Epidermal melanocyte (primary cell): Measurements from ENCODE around the gene RPL27A.

Experiments used
- DNase-seq: peaks from one replicate; pipeline ENCODE4 v3.0.0; 2011; ENCODE audit warnings: low spot score; ENCODE audit not compliant: insufficient read length

RPL27A gene

DNA sequence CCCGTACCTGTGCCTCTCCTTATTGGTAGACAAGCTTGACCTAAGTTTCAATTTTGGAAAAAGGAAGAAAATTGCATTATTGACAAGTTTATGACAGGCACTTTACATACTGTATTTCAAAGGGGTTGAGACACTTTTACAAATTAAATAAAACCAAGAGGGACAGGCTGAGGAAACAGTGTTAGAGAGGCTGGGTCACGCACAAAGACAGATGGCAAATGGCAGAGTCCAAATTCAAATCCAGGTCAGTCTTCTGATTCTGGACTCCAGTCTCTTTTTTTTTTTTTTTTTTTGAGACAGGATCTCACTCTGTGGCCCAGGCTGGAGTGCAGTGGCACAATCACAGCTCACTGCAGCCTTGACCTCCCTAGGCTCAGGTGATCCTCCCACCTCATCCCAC is 10.2 kb upstream of the RPL27A start:
- DNase-seq = no peak

DNA sequence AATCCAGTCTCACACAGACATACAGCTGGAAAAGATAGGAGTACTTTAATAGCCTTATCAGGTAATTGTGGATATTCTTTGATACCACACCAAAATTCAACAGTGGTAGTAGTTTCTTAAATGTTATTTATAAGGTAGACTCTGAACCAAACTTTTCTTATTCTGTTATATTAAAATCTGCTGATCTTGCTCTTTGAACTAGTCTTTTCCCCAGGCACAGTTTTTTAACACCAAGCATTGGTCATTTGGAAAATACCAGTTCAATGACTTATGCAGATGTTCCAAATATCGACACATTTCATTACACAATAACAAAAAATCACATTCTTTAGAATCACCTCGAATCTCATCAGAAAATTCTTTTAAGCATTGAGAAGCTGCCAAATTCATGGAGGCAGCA is 7.7 kb upstream of the RPL27A start:
- no peak for DNase-seq

DNA sequence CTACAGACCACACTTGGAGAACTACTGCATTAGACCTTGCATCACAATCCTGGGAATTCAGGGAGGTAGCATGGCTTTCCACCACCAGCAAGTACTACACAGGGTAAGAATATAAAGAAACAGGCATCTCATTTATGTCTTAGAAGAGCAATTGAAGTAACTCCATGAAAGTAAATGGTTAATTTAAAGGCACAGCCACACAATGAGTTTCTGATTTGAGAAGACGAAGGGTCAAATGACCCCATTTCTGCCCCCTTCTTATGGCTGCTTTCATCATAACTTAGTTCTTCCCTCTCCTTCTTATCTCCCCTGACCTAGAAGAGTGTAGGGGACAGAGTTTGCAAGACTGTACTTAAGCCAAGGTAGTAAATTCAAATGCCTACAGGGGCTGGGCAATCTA is 6.1 kb upstream of the RPL27A start:
- no peak for DNase-seq

DNA sequence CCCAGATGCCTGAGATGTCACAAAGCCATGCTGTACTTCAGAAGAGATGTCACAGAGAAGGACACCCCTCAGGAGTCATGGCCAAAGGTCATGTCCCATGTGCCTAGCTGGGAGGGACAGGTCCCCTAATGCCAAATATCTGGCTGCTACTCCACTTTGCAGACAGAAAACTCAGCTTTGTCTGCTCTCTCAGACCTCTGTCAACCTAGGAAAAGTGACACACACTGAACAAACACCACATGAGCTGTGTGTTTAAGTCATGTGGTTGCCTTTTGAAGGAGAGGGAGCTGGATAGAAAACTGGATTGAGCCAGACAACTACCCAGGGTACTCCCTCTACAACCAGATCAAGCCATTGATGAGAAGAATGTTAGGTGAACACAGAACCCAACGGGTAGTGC is 3.6 kb upstream of the RPL27A start:
- DNase-seq = no peak

DNA sequence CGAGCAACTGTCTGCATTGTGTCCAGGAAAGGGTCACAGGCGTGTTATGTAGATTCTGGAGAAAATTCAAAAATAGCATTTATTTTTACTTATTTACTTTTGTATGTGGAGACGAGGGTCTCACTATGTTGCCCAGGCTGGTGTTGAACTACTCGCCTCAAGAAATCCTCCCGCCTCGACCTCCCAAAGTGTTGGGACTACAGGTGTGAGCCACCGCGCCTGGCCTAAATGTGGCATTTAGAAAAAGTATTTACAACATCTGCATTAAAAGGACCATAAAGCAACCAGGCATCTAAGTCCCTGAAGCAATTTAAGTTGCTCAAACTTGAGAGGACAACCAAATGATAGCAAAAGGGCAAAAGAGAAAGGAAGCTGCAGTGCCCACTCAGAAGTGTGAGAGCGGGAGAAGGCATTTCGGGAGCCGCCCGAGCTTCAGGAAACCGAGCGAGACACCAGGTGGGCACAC is 722 bp upstream of the RPL27A start:
- DNase-seq = no peak

DNA sequence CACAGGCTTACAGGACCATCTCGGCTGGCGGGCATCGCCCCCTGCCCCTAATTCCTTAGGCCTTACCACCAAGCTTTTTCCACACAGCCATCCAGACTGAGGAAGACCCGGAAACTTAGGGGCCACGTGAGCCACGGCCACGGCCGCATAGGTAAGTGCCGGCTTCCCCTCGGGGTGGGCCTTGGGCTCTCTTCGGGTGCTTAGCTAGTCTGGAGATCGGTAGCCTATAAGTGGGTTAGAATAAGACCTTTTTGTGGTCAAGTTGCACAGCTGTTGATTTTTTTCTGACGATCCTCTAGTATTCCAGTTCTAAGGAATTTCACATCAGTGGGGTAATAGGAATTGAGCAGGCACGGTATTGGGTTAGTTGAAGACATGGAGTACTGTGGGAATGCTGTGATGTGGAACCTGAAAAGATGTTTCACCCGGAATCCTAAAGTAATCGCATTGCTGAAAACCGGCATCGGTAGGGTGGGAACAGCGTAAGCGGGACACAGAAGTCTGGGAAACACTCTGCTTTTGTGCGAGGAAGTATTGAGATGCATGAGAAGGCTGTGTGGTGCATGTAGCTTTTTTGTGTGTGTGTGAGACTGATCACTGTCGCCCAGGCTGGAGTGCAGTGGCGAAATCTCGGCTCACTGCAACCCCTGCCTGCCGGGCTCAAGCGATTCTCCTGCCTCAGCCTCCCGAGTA is 669 bp downstream of the RPL27A start:
- DNase-seq = no peak

DNA sequence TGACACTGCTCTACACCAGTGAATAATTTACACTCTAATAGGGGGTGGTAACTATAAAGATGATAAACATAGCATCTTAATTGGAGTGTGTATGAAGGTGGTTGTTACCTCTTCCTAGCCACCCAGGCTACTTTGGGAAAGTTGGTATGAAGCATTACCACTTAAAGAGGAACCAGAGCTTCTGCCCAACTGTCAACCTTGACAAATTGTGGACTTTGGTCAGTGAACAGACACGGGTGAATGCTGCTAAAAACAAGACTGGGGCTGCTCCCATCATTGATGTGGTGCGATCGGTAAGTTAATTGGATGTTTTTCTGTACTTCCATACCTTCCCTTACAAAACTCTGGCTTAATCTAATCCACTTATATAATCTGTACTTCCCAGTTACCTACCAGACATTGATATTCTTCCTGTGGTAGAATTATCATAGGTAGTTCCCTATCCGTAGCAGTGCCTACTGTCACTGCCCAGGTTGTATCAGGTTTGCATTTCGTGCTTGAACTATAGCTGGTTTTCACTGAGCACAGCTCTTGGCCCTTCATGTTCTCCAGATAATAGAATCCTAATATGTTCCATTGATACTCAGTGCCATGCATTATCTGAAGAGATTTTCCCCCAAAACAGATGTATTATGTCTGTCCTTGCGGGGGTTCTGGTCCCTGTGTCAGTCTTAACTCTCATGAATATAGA is 2.2 kb downstream of the RPL27A start:
- DNase-seq = no peak

DNA sequence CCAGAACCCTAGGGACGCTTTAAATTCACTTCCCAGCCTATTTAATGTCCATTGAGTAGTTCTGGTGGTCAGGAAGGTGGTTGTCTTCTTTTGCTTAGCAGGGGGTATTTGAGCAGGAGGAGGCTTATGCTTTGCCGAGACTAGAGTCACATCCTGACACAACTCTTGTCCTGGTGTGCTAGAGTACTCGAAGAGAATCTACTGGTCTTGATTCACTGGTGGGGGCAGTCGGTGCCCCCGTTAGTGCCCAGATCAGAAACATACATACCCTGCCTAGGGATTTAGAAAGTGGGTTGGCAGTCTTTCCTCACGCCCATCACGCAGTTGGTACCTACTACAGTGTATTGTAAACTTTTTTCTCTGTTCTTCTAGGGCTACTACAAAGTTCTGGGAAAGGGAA is 2.7 kb downstream of the RPL27A start:
- DNase-seq = no peak

DNA sequence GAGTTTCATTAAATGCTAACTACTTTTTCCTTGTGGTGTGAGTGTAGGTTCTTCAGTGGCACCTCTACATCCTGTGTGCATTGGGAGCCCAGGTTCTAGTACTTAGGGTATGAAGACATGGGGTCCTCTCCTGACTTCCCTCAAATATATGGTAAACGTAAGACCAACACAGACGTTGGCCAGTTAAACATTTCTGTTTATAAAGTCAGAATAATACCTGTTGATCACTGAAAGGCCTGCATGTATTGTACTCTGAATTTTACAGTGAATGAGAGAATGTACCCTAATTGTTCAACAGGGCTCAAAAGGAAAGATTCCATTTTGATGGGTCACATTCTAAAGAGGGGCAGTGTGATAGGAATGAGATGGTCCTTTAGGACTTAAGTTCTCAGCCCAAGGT is 3.2 kb downstream of the RPL27A start:
- no peak for DNase-seq

DNA sequence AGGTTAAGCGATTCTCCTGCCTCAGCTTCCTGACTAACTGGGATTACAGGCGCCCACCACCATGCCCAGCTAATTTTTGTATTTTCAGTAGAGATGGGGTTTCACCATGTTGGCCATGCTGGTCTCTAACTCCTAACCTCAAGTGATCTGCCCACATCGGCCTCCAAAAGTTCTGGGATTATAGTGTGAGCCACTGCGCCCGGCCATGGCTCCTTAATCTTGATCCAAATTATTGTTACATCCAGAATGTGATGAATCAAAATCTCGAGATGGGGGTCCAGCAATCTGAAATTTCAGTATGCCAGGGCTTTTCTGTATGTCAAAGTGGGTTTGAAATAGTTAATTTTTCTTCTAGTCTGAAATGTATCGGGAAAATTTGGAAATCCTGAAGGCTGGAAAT is 3.7 kb downstream of the RPL27A start:
- DNase-seq = no peak

DNA sequence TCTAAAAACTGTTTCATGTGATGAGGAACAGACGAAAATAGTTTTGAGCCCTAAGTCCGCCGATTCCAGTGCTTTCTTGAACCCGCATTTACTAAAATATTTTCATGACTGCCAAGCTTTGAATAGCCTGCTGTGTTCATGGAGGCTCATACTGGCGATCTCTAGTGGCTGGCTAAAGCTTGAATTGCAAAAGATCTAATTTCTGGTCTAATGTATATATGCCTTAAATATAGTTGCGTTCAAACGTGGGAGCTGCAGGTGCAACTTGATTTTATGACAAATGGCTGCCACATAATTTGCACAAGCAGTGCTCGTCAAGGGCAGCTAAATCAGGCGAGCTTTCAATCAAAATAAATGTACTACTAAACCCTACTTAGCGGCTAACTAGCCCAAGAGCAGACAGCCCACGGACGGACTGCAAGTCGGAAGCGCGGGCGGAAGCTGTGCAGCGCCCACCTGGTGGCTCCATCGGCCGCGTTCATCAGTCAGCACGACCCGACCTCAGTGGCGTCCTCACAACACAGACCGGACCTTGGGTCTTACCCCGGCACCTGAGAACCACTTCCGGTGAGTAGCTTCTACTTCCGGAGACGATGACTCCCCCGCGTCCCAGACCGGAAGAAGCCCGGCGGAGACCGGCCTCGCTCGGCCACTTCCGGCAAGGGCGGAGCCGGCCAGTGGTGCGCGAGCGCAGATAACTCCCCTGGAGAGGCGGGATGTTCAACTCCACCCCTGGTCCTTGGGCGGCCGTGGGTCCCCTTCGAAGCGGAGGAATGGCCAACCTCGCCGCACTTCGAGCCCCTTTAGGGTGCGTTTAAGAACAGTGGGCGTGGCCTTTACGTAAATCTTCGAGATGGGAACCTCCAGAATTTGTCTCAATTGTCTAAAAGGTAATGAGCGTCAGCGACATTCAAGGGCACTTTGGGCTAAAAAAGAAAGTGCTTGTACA is 6.1 kb downstream of the RPL27A start:
- DNase-seq = peak; percentile 90

DNA sequence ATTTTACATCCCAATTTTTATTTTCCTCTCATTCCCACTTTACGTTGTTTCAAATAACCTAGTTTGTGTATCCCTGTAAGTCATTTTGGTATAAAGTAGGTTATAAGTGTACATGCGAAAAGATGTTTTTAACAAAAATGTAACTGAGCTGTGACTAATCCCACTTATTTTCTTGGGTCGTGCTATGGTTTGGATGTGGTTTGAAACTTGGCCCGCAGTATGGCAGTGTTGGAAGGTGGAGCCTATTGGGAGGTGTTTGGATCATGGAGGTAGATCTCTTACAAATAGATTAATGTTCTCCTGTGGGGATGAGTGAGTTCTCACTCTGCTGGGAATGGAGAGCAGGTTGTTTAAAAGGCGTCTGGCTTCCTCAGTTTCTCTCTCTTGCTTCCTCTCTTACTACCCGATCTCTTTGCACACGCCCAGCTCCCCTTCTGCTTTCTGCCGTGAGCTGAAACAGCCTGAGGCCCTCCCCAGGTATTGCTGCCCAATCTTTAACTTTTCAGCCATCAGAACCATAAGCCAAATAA is 7.2 kb downstream of the RPL27A start:
- no peak for DNase-seq

DNA sequence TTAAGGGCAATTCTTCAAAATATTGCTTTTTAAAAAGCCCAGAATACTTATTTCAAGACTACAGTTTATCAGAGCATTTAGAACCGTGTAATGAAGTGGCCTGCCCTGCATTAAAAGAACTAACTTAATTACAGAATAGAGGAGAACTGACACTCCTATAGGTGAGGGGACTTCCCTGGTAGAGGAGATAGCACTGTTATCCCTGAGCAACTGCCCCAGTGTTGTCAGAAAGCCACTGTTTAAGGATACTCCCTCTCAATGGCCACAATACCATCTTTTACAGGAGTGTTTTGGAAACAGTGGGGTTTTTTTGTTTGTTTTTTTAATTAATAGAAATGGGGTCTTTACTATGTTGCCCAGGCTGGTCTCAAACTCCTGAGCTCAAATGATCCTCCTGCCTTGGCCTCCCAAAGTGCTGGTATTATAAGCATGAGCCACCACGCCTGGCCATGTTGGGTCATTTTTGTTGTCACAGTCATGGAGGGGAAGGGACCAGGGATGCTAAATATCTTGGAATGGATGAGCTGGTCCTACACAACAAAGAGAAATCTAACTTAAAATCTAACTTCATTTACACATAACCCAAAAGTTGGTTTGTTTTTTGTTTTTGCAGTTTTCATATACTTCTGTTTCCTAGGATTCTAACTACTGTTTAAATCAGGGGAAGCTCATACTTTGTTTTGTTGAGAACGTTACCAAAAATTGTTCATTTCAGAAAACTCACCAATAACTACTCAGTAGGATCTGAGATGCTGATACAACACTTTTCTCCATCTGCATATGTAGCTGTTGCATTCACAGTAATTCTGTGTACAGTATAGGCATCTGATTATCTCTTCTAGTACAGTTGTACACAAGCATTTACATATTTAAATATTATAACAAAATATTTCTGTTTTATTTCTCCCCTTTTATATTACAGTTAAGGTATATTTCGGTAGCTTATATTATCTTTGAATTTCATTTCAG is 8.1 kb downstream of the RPL27A start:
- no peak for DNase-seq

DNA sequence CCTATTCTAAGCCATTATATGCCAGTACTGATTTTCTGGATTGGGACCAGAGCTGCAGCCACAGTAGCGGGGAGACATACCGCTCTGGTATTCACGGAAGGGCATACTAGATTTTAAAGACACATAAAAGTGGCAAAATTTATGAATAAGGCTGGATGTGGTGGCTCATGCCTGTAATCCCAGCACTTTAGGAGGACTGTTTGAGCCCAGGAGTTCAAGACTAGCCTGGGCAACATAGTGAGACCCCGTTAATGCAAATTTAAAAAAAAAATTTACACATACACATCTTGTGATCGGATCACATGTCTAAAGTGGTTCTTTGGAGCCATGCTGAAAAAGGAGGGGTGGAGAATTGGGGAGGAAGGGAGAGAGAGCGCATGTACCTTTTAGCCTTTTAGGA is 9.0 kb downstream of the RPL27A start:
- no peak for DNase-seq

DNA sequence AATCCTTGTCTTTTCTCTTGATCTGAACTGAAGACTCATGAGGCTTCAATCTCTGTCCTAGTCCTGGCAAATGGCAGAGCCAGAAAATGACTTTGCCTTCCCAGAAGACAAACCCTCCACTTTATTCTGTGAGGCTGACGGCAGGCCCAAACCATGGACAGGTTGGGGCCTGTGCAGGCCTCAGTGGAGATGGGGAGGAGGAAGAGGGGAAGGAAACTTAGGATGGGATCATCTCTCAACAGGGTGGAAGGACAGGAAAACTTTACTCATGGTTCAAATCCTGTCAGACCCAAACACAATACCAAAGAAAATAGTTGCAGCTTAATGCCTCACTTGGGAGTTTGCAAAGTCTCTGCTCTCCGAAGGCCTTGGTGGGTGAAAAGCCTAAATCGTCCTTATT is 9.8 kb downstream of the RPL27A start:
- no peak for DNase-seq

DNA sequence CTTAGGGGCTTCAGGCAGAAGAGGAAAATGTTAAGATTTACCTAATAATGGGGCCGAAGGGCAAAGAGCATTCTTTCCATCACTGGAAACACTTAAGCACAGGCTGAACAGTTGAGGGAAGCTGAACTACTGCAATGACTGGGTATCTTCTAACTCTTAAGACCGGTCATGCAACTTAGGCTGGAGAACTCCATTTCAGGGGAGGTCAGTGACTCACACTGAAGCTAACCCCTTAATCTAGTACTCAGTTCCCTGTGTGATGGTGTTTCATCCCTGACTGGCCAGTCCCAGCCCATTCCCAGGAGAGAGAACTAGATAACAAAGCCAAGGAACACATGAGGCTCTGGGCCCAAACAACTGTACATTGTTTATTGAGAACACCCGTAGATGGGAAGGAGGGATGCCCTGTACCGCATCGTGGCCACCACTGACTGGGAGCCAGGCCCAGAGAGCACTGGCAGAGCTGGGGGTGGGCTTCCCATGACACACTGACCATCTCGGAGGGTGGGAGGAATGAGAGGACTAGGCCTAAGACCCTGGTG is 10.5 kb downstream of the RPL27A start:
- DNase-seq = no peak

DNA sequence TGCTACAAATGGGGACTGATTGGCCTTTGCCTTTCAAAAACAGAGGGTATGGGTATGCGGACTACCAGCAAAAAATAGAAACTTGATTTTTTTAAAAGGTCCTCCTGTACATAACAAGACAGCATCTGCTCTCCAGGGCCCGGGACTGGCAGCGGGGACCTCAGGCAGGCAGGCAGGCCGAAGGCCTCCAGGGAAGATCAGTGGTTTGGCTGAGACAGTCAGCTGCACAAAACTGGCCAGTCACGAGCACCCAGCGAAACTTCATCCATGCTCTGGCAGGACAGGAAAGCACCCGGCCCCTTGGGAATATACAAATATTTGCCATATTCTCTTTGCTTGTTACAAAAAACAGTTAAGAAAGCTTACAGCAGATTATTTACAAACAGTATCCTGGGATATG is 11.0 kb downstream of the RPL27A start:
- DNase-seq = peak; percentile 54

DNA sequence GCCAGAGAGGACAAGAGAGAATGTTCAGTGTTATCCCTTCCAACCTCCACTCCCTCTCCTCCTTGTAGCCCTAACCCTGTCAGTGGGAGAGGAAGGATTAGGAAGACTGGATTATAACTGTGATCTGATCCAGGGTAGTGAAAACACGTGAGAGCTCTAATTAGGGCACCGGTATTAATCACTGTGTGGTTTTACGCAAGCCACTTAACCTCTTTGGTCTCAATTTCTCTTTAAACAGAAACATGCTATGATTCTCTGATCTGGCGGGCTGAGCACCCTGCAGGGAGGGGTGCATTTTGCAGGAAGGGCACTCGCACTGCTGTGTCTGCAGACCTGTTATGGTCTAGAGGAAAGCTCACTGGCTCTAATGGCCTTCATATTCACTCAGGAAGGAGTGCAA is 11.5 kb downstream of the RPL27A start:
- no peak for DNase-seq

DNA sequence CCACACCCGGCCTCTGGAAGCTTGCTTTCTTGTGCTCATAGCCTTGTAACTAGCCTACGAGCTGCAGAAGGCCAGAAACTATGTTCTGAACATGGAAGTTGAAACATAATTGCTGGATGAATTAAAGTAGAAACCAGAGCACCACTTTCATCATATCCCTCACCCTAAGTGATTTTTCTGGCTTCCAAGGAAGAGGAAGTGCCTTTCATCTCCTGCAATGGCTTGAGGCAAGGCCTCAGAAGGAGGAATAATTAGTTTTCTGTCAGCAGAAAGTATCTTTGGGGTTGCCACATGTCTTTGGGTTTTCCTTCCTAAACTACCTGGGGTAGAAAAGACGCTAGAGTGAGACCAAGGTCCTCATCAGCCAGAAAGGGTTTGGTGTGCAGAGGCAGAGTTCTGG is 14.5 kb downstream of the RPL27A start:
- DNase-seq = no peak

DNA sequence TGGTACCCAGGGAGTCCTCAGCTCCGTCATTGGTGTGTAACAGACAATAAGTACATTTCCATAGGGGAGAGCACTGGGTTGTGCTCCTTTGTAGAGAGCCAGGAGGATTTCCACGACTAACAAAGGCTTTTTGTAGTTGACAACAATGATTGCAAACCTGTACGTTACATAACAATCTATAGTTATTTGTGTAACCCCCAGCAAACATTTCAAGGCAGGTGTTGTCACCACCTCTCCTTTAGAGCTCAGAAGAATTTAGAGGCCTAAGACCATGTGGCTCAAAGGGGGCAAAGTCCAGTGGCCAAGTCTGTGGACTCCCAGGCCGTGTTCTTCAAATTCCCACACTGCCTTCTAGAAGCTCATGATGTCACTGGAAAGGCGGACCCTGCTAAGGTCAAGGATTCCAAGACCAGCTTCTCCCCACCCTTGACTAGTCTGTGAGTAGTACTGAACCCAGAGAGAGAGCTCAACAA is 15.8 kb downstream of the RPL27A start:
- DNase-seq = no peak
